Thymus (tissue), 14 donors: Measurements from ENCODE around the gene NRXN2. TPM values are rescaled to one million over a fixed set of nuclear protein-coding genes. Genes with fewer than 3 reads are reported as not detected.

Experiments used
- DNase-seq, 9 donors: peaks; one replicate each; pipeline ENCODE4 v3.0.0-alpha.2; 2013; ENCODE audit warnings: low spot score in 9 of 9, low read depth in 6 of 9, missing footprints in 1 of 9
- H3K27ac ChIP-seq, 2 donors: one replicate each; pipeline ENCODE4 v1.5.1; 2013; ENCODE audit warnings: control low read depth in 1 of 2, low read depth in 1 of 2, low read length in 1 of 2, mild to moderate bottlenecking in 1 of 2, moderate library complexity in 1 of 2
- H3K27me3 ChIP-seq, 2 donors: one replicate each; pipeline ENCODE4 v1.5.1; 2013; ENCODE audit warnings: low read length in 1 of 2; ENCODE audit not compliant: control insufficient read depth in 2 of 2, insufficient read depth in 1 of 2
- H3K36me3 ChIP-seq, 2 donors: one replicate each; pipeline ENCODE4 v1.5.1; 2013; ENCODE audit warnings: low read length in 1 of 2, mild to moderate bottlenecking in 1 of 2, moderate library complexity in 1 of 2; ENCODE audit not compliant: control insufficient read depth in 2 of 2, insufficient read depth in 2 of 2
- H3K4me1 ChIP-seq, 2 donors: one replicate each; pipeline ENCODE4 v1.5.1; 2013; ENCODE audit warnings: low read length in 2 of 2; ENCODE audit not compliant: control insufficient read depth in 2 of 2, insufficient read depth in 2 of 2
- H3K4me3 ChIP-seq, 2 donors: one replicate each; pipeline ENCODE4 v1.5.1; 2013; ENCODE audit warnings: low read length in 2 of 2, control low read depth in 1 of 2, mild to moderate bottlenecking in 1 of 2
- H3K9me3 ChIP-seq, 2 donors: one replicate each; pipeline ENCODE4 v1.5.1; 2013; ENCODE audit warnings: low read length in 1 of 2, mild to moderate bottlenecking in 1 of 2; ENCODE audit not compliant: control insufficient read depth in 2 of 2, insufficient read depth in 1 of 2
- WGBS: extraction: QIAGEN DNeasy Blood & Tissue Kit; methylation state at CpG from one replicate; pipeline ENCODE4 v1.1.7; 2013; 5-methylcytosine and 5-hydroxymethylcytosine counted together
- long read RNA-seq, 10 donors: transcript quantifications; one replicate each; lab custom pipeline, GENCODE V29; 2026
- polyA plus RNA-seq: library from polyadenylated mRNA; stranded (reverse); fragments of 200-250 nt; gene quantifications from one replicate; pipeline ENCODE4 v1.2.3, GENCODE V29; 2013
- total RNA-seq: library from RNA; stranded (reverse); fragments of 120-200 nt; gene quantifications from one replicate; pipeline ENCODE4 v1.2.4, GENCODE V29; 2013
- donor health status: healthy.

NRXN2 gene
- total RNA-seq (0.85 TPM), polyA plus RNA-seq (1.6 TPM)
- long read RNA-seq, donor 1, result 0 reads
- long read RNA-seq, donor 2, result 0 reads
- long read RNA-seq, donor 3, result 0 reads
- long read RNA-seq, donor 4, result 0 reads
- long read RNA-seq, donor 5, partial matches to known transcripts, result 0 of 1 reads
- long read RNA-seq, donor 5, other reads (novel, unspliced or antisense), result 0 of 1 reads
- long read RNA-seq, donor 6, result 0 reads
- long read RNA-seq, donor 7, result 0 reads
- long read RNA-seq, donor 8, result 0 reads
- long read RNA-seq, donor 9, partial matches to known transcripts, result 0 of 1 reads
- long read RNA-seq, donor 9, other reads (novel, unspliced or antisense), result 0 of 1 reads
- long read RNA-seq, donor 10, result 0 reads

GRCh38 chr11:64723117-64723906 lies at the start of gene NRXN2:
Gene NRXN2 (minus strand): TSS chr11:64723197. CDS start chr11:64713699, 9,498 bp downstream.
- H3K27me3 ChIP-seq, result peaks cover 27 to 49% of the 10 kb centered on the region in 2 donors
- H3K27ac ChIP-seq, result peak within 1 kb of the TSS in 1 of 2 donors; percentile 62
- DNase-seq, result peak; percentile 46 to 88 (median 70)
- H3K9me3 ChIP-seq, result no peaks in the 10 kb centered on the region
- H3K4me3 ChIP-seq, result peak within 1 kb of the TSS; percentile 60 to 78
- peaks cover 4 to 5% of the 10 kb centered on the region in 2 donors for H3K36me3 ChIP-seq
- peaks cover 5 to 22% of the 10 kb centered on the region in 2 donors for H3K4me1 ChIP-seq
- 3% methylated on average over 66 of the region's 66 CpGs for WGBS

GRCh38 chr11:64772303-64773018 lies 49.5 kb upstream of the NRXN2 start:
- H3K9me3 ChIP-seq, result peaks cover 0 to 6% of the 10 kb centered on the region in 2 donors
- H3K36me3 ChIP-seq, result peaks cover 87 to 99% of the 10 kb centered on the region in 2 donors
- H3K27ac ChIP-seq, result no peak overlapping the region
- peaks cover 13 to 26% of the 10 kb centered on the region in 2 donors for H3K4me1 ChIP-seq
- no peak for DNase-seq
- H3K27me3 ChIP-seq, result no peaks in the 10 kb centered on the region
- 94% methylated on average over 3 of the region's 3 CpGs for WGBS
- H3K4me3 ChIP-seq, result no peak overlapping the region

GRCh38 chr11:64771861-64772260 lies 48.9 kb upstream of the NRXN2 start:
- WGBS, result 98% methylated on average over 2 of the region's 2 CpGs
- no peak for DNase-seq
- peaks cover 92 to 99% of the 10 kb centered on the region in 2 donors for H3K36me3 ChIP-seq
- H3K27me3 ChIP-seq, result no peaks in the 10 kb centered on the region
- H3K4me1 ChIP-seq, result peaks cover 11 to 29% of the 10 kb centered on the region in 2 donors
- H3K4me3 ChIP-seq, result no peak overlapping the region
- peaks cover 0 to 6% of the 10 kb centered on the region in 2 donors for H3K9me3 ChIP-seq
- no peak overlapping the region for H3K27ac ChIP-seq

- peaks cover 9 to 35% of the 10 kb centered on the region in 2 donors for H3K4me1 ChIP-seq
- H3K36me3 ChIP-seq, result peaks cover 93 to 99% of the 10 kb centered on the region in 2 donors
- no peak overlapping the region for H3K27ac ChIP-seq
These were observed 47.1 kb upstream of the NRXN2 start for GRCh38 chr11:64770120-64770519.

DNA sequence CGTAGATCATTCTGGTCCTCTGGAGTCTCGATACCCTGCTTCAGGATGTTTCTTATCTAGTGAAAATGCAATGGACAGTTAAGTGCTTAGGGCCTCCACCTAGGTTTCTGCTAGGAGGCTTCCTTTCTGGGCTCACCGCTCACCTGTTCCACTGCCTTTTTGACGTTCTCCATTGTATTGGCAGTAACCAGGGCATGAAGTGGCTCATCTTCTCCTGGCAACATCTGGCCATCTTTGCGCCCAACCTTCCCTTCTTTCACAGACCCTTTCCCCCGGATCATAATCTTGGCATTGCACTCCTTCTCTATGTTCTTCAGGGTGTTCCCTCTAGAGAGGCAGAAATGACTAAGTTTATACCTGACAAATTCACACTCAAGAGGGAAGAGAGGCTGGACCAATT lies 46.3 kb upstream of the NRXN2 start:
- WGBS, result 97% methylated on average over 6 of the region's 6 CpGs
- H3K9me3 ChIP-seq, result peaks cover 0 to 6% of the 10 kb centered on the region in 2 donors
- H3K27me3 ChIP-seq, result no peaks in the 10 kb centered on the region
- H3K4me1 ChIP-seq, result peaks cover 17 to 43% of the 10 kb centered on the region in 2 donors
- H3K27ac ChIP-seq, result no peak overlapping the region
- peaks cover 93 to 99% of the 10 kb centered on the region in 2 donors for H3K36me3 ChIP-seq
- DNase-seq, result no peak
- H3K4me3 ChIP-seq, result no peak overlapping the region

More at GRCh38 chr11:64770120-64770519, 47.1 kb upstream of the NRXN2 start:
- 99% methylated on average over 12 of the region's 12 CpGs for WGBS
- no peaks in the 10 kb centered on the region for H3K27me3 ChIP-seq
- no peak overlapping the region for H3K4me3 ChIP-seq
- H3K9me3 ChIP-seq, result peaks cover 0 to 6% of the 10 kb centered on the region in 2 donors
- DNase-seq, result no peak

DNA sequence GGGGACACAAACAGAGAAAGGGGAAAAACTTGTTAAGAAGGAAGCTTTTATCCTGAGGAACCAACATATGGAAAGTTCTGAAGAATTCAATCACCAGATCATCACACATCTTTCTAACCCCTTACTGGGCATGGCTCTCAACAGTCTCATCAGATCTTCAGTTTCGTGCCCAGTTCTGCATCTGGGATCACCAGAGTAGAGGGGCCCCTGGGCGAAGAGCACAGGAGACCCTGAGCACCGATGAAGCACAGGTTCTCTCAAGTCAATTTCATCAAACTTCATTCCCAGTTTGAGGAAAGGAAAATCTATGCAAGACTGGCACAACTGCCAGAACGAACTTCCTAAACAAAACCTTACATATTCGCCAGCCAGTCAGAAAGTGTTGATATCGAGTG lies 45.3 kb upstream of the NRXN2 start:
- DNase-seq, result no peak
- Histone ChIP-seq H3K4me3 (no peak overlapping the region), H3K4me1 (peaks cover 24 to 53% of the 10 kb centered on the region in 2 donors), H3K27ac (no peak overlapping the region), H3K27me3 (no peaks in the 10 kb centered on the region), H3K36me3 (peaks cover 93 to 99% of the 10 kb centered on the region in 2 donors), H3K9me3 (peaks cover 0 to 6% of the 10 kb centered on the region in 2 donors)
- 98% methylated on average over 6 of the region's 6 CpGs for WGBS

DNA sequence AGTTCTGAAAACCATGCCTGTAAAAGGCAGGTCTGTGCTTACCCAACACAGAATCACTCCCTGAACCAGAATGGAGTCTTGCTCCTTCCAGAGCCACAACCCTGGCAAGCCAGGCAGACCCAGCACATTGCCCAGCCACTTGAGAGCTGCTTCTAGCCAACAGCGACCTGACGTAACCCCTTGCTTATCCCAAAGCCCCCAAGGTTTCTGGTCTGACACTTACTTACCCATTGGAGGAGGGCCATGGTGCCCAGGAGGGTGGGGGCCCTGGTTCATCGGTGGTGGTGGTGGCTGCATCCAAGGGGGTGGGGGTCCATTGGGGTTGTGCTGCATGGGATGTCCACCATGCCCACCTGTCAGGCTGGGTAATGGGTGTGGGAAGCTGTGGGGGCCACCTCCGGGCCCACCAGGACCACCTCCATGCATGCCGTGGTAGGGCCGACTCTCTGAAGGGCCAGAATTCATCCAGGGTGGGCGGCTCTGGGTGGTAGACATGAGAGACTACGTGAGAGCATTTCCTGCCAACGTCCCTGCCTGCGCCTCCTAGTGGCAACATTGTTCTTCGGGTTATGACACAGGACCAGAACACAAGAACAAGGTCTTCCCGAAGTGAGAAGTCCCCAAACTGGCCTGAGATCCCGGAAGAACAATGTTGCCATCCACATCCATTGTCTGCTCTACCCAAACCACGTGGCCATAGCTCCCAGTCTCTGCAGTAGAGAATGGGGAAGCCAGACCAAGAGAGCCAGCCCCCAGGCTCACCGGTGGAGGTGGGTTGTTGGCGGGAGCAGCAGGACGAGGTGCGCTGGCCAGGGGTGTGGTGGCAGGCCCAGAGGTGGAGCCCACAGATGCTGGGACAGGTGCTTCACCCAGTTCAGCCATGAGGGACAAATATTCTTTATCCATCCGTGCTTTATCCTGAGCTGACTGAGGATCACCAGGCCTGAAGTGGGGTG lies 44.6 kb upstream of the NRXN2 start:
- Histone ChIP-seq H3K9me3 (peaks cover 0 to 6% of the 10 kb centered on the region in 2 donors), H3K4me1 (peaks cover 24 to 56% of the 10 kb centered on the region in 2 donors), H3K27me3 (no peaks in the 10 kb centered on the region), H3K27ac (peak overlapping the region in 1 of 2 donors; percentile 43), H3K36me3 (peaks cover 92 to 99% of the 10 kb centered on the region in 2 donors), H3K4me3 (no peak overlapping the region)
- peak in 7 of 9 donors; percentile 45 to 84 (median 67) for DNase-seq
- 62% methylated on average over 19 of the region's 19 CpGs for WGBS

DNA sequence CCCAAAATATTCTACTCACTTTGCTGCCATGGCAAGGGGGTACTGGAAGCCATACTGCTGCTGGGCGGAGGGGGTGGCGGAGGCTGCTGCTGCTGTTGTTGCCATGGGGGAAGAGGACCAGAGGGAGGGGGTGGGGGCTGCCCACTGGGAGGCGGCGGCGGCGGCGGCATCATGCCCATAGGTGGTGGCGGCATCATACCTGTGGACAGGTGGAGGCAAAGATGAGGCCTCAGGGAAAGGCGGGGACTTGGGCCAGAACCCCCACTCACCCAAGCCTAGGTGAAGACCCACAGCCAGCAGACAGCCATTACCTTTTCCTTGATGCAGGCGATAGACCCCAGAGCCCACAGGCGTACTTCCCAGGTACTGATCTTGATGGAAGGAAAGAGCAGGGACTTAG lies 43.9 kb upstream of the NRXN2 start:
- WGBS, result 99% methylated on average over 11 of the region's 11 CpGs
- H3K36me3 ChIP-seq, result peaks cover 89 to 99% of the 10 kb centered on the region in 2 donors
- H3K4me3 ChIP-seq, result no peak overlapping the region
- H3K27ac ChIP-seq, result no peak overlapping the region
- DNase-seq, result no peak
- peaks cover 0 to 6% of the 10 kb centered on the region in 2 donors for H3K9me3 ChIP-seq
- H3K4me1 ChIP-seq, result peaks cover 24 to 60% of the 10 kb centered on the region in 2 donors
- H3K27me3 ChIP-seq, result no peaks in the 10 kb centered on the region
